GM21423 (cell line): ENCODE data around the gene OR10G8.
"Not testable (repeated sequence)": the region's sequence is repeated elsewhere in the genome, so short reads cannot be mapped to it uniquely, and the experiment has no call there.

Source experiments
- ATAC-seq: cut with Tn5 transposase; IDR thresholded peaks from one replicate; pipeline ENCODE4 v1.9.1; 2021; ENCODE audit warnings: mild to moderate bottlenecking, moderate library complexity; ENCODE audit not compliant: unreplicated experiment

Gene OR10G8

DNA sequence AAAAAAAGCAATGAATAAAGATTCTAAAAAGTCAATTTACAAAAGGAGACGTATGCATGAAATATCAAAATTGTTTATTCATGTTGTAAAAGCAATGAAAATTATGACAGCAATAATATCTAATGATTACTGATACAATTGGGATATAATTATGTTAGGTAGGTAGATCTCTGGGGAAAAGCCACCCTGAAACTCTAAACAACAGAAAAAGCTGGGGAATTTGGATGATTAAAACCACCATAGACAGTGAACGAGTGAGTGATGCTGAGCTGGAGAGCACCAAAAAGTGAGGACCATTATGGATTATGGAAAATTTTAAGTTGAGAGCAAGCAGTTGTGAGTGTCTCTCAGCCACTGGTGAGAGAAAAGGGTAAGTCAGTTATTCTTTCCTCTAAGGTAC lies at the start of gene OR10G8:
OR10G8 (plus strand) TSS at position 301 of the 400 bp plus-strand sequence. CDS start 2,825 bp downstream, outside the sequence.
- ATAC-seq = no peak

DNA sequence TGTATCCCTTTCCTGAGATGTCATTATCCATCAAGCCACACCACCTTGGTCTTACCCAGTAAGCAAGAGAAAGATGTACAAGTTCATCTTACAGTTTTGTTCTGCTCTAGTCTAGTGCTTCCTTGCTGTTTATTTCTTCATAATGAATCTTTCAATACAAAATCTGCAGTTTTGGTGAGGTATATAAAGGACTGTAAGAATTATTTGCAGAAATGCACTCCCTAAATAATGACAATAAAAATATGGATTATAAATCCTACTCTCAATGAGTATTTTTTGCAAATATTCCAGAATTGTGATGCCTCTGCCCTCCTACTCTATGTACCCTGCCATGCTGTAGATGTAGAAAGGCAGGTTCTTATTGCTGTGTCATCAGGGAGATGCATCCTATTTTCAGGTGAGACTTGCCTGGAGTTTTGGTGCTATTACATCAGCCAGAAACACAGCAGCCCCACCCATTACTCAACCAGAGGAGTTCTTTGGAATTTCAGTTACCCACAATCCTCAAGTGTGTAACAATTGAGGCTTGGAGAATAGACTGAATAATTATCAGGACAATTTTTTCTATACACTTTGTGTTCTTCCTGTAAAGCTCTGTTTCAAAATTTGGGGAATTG lies 48.8 kb upstream of the OR10G8 start, which contains the start of gene OR10S1:
OR10S1 (minus strand) TSS at position 51 of the 617 bp plus-strand sequence. CDS start 117 bp downstream, outside the sequence.
- no peak for ATAC-seq

GRCh38 chr11:123979311-123979710 lies 47.3 kb upstream of the OR10G8 start:
- ATAC-seq = no peak

- ATAC-seq = no peak
Measured at GRCh38 chr11:123995119-123995518, 31.5 kb upstream of the OR10G8 start, which contains the start of gene OR10G6. OR10G6 (minus strand) TSS chr11:123995161; CDS start chr11:123995161, 0 bp downstream.

DNA sequence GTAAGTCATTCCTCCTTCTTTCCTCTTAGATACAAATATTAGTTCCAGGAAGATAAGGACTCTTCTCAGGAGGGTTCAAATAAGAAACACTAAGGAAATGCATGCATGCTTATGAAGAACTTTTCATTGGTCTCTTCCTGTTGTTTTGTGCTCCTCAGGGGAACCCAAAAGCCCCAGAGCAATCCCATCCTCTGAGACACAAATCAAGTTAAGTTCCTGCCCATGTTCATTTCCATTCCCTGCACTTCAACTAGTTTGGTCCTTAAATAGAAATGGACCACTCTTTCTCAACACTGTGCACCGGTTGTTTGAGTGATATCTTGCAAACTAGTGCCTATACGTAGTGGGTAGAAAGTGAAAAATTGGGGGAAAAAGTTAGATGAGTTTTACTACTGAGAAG lies 13.9 kb upstream of the OR10G8 start, which contains the start of gene OR10G4:
OR10G4 (plus strand) TSS at position 301 of the 400 bp plus-strand sequence. CDS start 2,578 bp downstream, outside the sequence.
- no peak for ATAC-seq

DNA sequence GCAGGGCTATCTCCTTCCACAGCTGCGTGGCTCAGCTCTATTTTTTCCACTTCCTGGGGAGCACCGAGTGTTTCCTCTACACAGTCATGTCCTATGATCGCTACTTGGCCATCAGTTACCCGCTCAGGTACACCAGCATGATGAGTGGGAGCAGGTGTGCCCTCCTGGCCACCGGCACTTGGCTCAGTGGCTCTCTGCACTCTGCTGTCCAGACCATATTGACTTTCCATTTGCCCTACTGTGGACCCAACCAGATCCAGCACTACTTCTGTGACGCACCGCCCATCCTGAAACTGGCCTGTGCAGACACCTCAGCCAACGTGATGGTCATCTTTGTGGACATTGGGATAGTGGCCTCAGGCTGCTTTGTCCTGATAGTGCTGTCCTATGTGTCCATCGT lies 10.8 kb upstream of the OR10G8 start:
- not testable (repeated sequence) for ATAC-seq

- ATAC-seq = no peak
Measured at GRCh38 chr11:124036666-124037065, 10.1 kb downstream of the OR10G8 start.

GRCh38 chr11:124039557-124039956 lies 13.0 kb downstream of the OR10G8 start:
- ATAC-seq = no peak

DNA sequence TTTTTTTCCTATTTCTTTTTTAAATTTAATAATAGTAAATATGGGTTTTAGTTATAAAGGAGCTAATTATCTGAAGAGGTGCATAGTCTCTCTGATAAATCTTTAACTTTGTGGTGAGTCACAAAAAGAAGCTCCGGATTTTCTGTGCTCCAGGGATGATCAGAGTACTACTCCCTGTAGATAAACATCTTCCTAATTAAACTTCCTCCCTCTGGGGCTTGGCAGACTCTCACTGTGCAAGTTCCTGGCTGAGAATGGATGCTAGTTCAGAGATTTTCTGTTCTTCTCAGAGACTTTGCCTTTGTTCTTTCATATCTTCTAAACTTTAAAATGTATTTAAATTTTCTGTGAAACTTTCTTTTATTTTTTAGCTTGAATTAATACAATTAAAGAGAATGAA lies 14.7 kb downstream of the OR10G8 start, which contains the start of gene OR10G7:
OR10G7 (minus strand) TSS at position 72 of the 400 bp plus-strand sequence. CDS start 2,324 bp downstream, outside the sequence.
- no peak for ATAC-seq

DNA sequence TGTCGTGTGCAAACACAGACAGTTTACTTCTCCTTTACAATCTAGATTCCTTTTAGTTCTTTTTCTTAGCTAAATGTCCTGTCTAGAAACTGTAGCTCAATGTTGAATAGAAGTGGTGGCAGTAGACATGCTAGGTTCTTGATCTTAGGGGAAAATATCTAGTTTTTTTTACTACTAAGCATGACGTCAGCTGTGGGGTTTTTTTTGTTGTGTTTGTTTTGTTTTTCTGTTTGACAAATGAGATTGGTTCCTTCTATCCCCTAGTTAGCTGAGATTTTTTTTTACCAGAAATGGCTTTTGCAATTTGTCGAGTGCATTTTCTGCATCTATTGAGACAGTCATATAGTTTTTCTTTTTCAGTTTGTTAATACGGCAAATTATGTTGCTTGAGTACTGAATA lies 16.8 kb downstream of the OR10G8 start:
- ATAC-seq = no peak

DNA sequence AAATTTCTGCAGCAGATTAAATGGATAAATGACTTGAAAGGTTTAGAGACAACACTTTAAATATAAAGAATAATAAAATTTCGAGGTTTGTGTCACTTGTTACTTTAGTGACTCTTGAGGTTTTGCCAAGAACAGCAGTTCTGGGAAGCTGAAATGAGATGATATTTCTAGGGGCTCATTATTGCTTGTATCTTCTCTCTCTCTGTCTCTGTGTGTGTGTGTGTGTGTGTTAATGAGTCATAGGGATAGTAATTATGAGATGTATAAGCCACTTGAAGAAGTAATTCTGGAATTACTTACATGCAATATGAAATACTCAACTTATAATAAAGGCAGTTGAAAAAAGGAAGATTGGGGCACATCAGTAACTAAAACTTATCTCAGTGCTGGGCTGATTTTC lies 24.1 kb downstream of the OR10G8 start:
- ATAC-seq = no peak

GRCh38 chr11:124052966-124053365 lies 26.4 kb downstream of the OR10G8 start:
- ATAC-seq = no peak

GRCh38 chr11:124068601-124069110 lies 42.1 kb downstream of the OR10G8 start:
- no peak for ATAC-seq

DNA sequence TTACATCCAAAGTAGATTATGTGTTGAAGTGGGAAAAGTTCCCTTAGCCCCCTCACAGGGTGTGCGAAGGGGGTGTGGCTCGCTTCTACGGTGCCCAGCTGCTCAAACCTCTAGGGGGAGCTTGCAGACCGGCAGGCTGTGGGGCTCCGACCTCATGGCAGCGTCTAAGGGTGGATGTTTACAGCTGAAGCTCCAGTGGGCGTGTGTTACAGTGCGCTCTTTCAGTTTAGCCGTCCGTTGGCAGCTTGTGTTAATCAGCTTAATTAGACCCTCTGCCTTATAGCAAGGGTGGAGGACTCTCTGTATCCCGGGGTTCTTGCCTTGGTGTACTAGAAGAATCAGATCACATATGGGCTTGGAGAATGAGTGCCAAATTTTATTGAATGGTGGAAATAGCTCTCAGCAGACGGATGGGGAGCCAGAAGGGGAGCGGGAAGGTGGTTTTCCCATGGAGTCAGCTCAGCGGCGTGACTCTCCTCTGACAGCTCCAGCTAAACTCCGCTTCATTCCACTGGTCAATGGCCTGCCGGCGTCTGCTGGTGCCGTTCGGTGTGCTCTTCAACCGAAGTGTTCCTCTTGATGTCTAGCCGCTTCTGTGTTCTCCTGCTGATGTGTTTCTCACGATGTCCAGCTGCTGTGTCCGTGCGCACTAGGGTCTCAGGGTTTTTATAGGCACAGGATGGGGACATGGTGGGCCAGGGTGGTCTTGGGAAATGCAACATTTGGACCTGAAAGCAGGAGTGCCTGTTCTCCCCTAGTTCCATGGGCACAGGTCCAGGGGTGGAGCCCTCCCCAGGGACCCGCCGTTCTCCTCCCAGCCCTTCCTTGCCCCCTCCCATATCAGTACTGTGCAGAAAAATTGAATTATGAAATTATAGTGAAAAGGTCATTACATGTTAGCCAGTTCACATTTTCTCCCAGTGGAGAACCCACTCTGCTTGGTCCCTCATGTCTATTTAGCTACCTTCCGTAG lies 43.1 kb downstream of the OR10G8 start:
- peak; percentile 71 for ATAC-seq

GRCh38 chr11:124070915-124071622 lies 44.5 kb downstream of the OR10G8 start:
- peak; percentile 90 for ATAC-seq

GRCh38 chr11:124071623-124071948 lies 45.0 kb downstream of the OR10G8 start:
- ATAC-seq = no peak

DNA sequence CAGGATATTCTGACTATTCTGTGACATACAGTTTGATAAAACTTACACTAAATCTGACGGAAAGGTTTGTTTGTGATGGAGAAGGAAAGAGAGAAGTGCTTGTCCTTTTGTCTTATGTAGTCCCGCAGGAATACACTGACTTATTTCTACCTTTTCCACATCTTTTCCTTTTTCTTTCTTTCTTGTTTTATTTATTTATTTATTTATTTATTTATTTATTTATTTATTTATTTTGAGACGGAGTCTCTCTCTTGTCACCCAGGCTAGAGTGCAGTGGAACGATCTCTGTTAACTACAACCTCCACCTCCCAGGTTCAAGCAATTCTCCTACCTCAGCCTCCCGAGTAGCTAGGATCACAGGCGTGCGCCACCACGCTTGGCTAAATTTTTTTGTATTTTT lies 45.5 kb downstream of the OR10G8 start:
- no peak for ATAC-seq

- no peak for ATAC-seq
Measured at GRCh38 chr11:124074554-124074953, 48.0 kb downstream of the OR10G8 start.

- no peak for ATAC-seq
Measured at GRCh38 chr11:124075492-124075840, 48.9 kb downstream of the OR10G8 start.

GRCh38 chr11:124075841-124076651 lies 49.4 kb downstream of the OR10G8 start:
- ATAC-seq = peak; percentile 71
